ENCODE measurements around the gene TRA2A. TPM values are rescaled to one million over a fixed set of nuclear protein-coding genes. Genes with fewer than 3 reads are reported as not detected.

Gene TRA2A
- total and polyA plus RNA-seq, 8 donors = 24.5 to 87.2 (median 40.2) TPM

DNA sequence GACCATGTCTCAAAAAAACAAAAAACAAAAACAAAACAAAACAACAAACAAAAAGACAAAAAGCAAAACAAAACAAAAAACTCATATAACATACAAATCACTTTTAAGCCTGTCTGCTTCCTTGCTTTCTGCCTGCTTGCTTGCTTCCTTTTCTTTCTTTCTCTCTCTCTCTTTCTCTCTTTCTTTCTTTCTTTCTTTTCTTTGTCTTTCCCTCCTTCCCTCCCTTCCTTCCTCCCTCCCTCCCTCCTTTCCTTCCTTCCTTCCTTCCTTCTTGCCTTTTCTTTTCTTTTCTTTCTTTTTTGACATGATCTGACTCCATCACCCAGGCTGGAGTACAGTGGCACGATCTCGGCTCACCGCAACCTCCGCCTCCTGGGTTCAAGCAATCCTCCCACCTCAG, 15.9 kb upstream of the TRA2A start:
- H3K4me3 ChIP-seq = no peak overlapping the region
- no peaks in the 10 kb centered on the region for H3K9me3 ChIP-seq
- WGBS, 5 donors = 93 to 97% (median 95%) methylated on average over 4 of the region's 4 CpGs
- intact Hi-C loops (cut with DNase I; ENCODE audit: low total_unique reads) = no loop called here
- no peak for DNase-seq
- TF ChIP-seq EP300 (IDR thresholded peaks at IDR 0.05) (no peak), POLR2AphosphoS5 (IDR thresholded peaks at IDR 0.05) (no peak), POLR2A (IDR thresholded peaks at IDR 0.05) (no peak)
- TF ChIP-seq, protein P1, sequence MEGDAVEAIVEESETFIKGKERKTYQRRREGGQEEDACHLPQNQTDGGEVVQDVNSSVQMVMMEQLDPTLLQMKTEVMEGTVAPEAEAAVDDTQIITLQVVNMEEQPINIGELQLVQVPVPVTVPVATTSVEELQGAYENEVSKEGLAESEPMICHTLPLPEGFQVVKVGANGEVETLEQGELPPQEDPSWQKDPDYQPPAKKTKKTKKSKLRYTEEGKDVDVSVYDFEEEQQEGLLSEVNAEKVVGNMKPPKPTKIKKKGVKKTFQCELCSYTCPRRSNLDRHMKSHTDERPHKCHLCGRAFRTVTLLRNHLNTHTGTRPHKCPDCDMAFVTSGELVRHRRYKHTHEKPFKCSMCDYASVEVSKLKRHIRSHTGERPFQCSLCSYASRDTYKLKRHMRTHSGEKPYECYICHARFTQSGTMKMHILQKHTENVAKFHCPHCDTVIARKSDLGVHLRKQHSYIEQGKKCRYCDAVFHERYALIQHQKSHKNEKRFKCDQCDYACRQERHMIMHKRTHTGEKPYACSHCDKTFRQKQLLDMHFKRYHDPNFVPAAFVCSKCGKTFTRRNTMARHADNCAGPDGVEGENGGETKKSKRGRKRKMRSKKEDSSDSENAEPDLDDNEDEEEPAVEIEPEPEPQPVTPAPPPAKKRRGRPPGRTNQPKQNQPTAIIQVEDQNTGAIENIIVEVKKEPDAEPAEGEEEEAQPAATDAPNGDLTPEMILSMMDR (IDR thresholded peaks at IDR 0.05) = no peak
- no peaks in the 10 kb centered on the region for H3K36me3 ChIP-seq
- no peaks in the 10 kb centered on the region for H3K27me3 ChIP-seq
- peaks cover 0 to 5% (median 2%) of the 10 kb centered on the region in 4 donors for H3K4me1 ChIP-seq
- no peak overlapping the region for H3K27ac ChIP-seq

DNA sequence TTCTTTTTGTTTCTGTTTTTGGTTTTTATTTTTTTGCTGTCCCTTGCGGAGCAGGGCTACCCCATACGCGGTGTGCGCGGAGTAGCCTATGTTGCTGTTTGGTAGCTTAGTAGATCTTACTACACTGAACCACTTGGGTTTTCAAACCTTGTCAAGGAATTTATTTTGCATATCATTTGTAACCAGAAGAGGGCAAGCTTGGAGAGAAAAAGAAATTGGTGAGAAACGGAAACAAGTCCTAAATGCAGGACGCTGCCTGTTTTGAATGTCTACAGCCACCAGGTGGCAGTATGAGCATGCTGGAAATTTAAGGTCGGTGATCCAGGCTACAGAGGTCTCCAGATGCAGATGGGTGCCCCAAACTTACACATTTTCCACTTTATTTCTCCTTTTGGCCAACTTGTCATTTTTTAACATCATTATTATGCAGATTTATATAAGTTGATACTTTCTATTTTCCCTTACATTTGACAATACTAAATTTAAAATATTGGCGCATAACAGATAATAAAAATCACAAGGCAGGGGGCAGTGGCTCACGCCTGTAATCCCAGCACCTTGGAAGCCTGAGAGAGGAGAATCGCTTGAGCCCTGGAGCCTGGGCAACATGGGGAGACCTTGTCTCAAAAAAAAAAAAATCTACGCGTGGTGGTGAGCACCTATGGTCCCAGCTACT, 15.3 kb upstream of the TRA2A start:
- H3K36me3 ChIP-seq = no peaks in the 10 kb centered on the region
- TF ChIP-seq EP300 (IDR thresholded peaks at IDR 0.05) = no peak
- TF ChIP-seq POLR2AphosphoS5 (IDR thresholded peaks at IDR 0.05) = peak in 2 of 3 donors; percentile 40 to 76
- TF ChIP-seq, protein P1 (IDR thresholded peaks at IDR 0.05) = peak in 5 of 7 experiments; percentile 84 to 99 (median 96)
- TF ChIP-seq POLR2A (IDR thresholded peaks at IDR 0.05) = no peak
- peaks cover 0 to 5% (median 2%) of the 10 kb centered on the region in 4 donors for H3K4me1 ChIP-seq
- intact Hi-C loops (cut with DNase I; ENCODE audit: low total_unique reads) = no loop called here
- DNase-seq = peak; percentile 82 to 96
- no peaks in the 10 kb centered on the region for H3K9me3 ChIP-seq
- H3K4me3 ChIP-seq = no peak overlapping the region
- H3K27me3 ChIP-seq = no peaks in the 10 kb centered on the region
- 28 to 38% (median 32%) methylated on average over 13 of the region's 13 CpGs for WGBS, 5 donors
- no peak overlapping the region for H3K27ac ChIP-seq

DNA sequence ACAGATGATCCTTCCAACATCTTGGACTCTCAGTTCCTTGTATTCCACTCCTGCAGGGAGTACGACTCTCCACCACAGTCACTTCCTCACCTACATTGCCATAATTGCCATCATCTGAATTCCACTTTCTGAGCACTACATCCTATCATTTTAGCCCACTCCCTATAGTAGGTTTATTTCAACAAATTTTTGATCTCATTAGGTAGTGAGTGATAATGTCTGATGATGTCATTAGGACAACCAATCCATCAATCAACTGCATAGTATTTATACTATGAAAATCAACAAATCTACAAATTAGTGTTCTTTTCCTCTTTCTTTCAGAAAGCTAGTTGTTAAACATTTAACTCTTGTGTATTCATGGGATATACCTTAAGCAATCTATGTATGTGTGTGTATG, 13.7 kb upstream of the TRA2A start:
- H3K27ac ChIP-seq = no peak overlapping the region
- WGBS, 5 donors = 68 to 78% (median 73%) methylated on average over 1 of the region's 1 CpG
- intact Hi-C loops (cut with DNase I; ENCODE audit: low total_unique reads) = no loop called here
- no peak overlapping the region for H3K4me3 ChIP-seq
- no peaks in the 10 kb centered on the region for H3K27me3 ChIP-seq
- TF ChIP-seq, protein P1 (IDR thresholded peaks at IDR 0.05) = no peak
- TF ChIP-seq POLR2AphosphoS5 (IDR thresholded peaks at IDR 0.05) = no peak
- TF ChIP-seq EP300 (IDR thresholded peaks at IDR 0.05) = no peak
- TF ChIP-seq POLR2A (IDR thresholded peaks at IDR 0.05) = no peak
- no peak for DNase-seq
- peaks cover 0 to 5% (median 2%) of the 10 kb centered on the region in 4 donors for H3K4me1 ChIP-seq
- H3K36me3 ChIP-seq = no peaks in the 10 kb centered on the region
- no peaks in the 10 kb centered on the region for H3K9me3 ChIP-seq

DNA sequence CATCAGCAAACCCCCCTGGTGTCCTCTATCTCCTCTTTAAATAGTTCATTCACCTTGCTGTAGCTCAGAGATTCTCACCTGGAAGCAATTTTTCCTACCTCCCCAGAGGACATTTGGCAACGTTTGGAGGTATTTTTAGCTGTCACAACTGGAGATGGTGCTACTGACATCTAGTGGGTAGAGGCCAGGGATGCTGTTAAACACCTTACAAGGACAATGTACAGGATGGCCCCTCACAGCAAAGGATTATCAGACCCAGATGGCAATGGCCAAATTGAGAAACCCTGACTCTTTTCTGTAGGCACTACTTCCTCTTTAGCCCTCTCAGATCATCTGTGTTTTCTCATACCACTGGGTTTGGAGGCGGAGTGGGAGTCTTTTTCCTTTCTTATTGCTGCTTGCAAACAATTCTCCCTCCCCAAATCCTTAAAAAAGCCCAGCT, 13.2 kb upstream of the TRA2A start:
- H3K4me1 ChIP-seq = peaks cover 0 to 5% (median 2%) of the 10 kb centered on the region in 4 donors
- no peaks in the 10 kb centered on the region for H3K9me3 ChIP-seq
- TF ChIP-seq POLR2AphosphoS5 (IDR thresholded peaks at IDR 0.05) (no peak), POLR2A (IDR thresholded peaks at IDR 0.05) (no peak), EP300 (IDR thresholded peaks at IDR 0.05) (no peak)
- H3K27me3 ChIP-seq = no peaks in the 10 kb centered on the region
- intact Hi-C loops (cut with DNase I; ENCODE audit: low total_unique reads) = no loop called here
- no peak overlapping the region for H3K27ac ChIP-seq
- no peak overlapping the region for H3K4me3 ChIP-seq
- peak in 1 of 2 donors; percentile 74 for DNase-seq
- H3K36me3 ChIP-seq = no peaks in the 10 kb centered on the region
- WGBS, 5 donors = 25 to 32% (median 29%) methylated on average over 2 of the region's 2 CpGs

DNA sequence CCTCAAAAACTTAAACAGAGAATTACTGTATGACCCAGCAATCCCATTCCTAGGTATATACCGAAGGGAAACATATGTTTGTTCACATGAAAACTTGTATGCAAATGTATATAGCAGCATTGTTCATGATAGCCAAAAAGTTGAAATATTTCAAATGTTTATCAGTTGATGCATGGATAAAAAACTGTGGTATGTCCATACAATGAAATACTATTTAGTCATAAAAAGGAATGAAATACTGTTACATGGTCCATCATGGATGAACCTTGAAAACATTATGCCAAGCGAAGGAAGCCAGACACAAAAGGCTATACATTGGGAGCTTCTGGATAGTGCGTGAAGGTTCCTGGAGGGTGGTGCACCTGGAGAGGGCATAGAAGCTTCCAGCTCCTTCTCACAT, 11.0 kb upstream of the TRA2A start:
- intact Hi-C loops (cut with DNase I; ENCODE audit: low total_unique reads) = no loop called here
- WGBS, 5 donors = 94 to 99% (median 97%) methylated on average over 3 of the region's 3 CpGs
- no peak for TF ChIP-seq POLR2AphosphoS5 (IDR thresholded peaks at IDR 0.05)
- no peak for TF ChIP-seq EP300 (IDR thresholded peaks at IDR 0.05)
- TF ChIP-seq POLR2A (IDR thresholded peaks at IDR 0.05) = no peak
- TF ChIP-seq, protein P1 (IDR thresholded peaks at IDR 0.05) = no peak
- no peaks in the 10 kb centered on the region for H3K9me3 ChIP-seq
- no peaks in the 10 kb centered on the region for H3K36me3 ChIP-seq
- H3K27me3 ChIP-seq = no peaks in the 10 kb centered on the region
- no peak overlapping the region for H3K27ac ChIP-seq
- H3K4me1 ChIP-seq = peaks cover 0 to 5% (median 2%) of the 10 kb centered on the region in 4 donors
- H3K4me3 ChIP-seq = no peak overlapping the region
- DNase-seq = no peak
